HCT116 (cell line): ENCODE measurements around the gene CXXC5. TPM values are rescaled to one million over a fixed set of nuclear protein-coding genes. Genes with fewer than 3 reads are reported as not detected.
"Not testable (repeated sequence)": the region's sequence is repeated elsewhere in the genome, so short reads cannot be mapped to it uniquely, and the experiment has no call there.

Experiments
- ATAC-seq: fragments of 200-7000 bp; cut with Tn5 transposase; 2 replicates; pipeline ENCODE4 v1.9.1; 2020; ENCODE audit warnings: mild to moderate bottlenecking, moderate library complexity
- BruUV-seq: library from RNA; stranded (reverse); fragments of 400-500 nt; replicated peaks from 2 replicates; lab custom pipeline; 2021; lab: Mats Ljungman, UMichigan
- CTCF ChIA-PET: fragments of 300-600 bp; sonication (Branson Sonifier 250); formaldehyde crosslinking; loops from one replicate; lab custom pipeline; 2021; ENCODE audit warnings: antibody characterized with exemption; lab: Charles Lee
- POLR2A ChIA-PET: fragments of 300-600, 350-600 bp; sonication (Branson Sonifier 250); formaldehyde crosslinking; loops from one replicate; lab custom pipeline; 2021; ENCODE audit warnings: antibody characterized with exemption; lab: Charles Lee
- RAD21 ChIA-PET, 2 experiments: fragments of 300-600 bp; sonication (Branson Sonifier 250); formaldehyde crosslinking; loops; one replicate each; lab custom pipeline; 2023; ENCODE audit warnings: low total read pairs in 2 of 2; ENCODE audit not compliant: uncharacterized antibody in 2 of 2, unreplicated experiment in 2 of 2, low non-redundant PET in 1 of 2; lab: Charles Lee
- DNase-seq: peaks from one replicate; pipeline ENCODE4 v3.0.0-alpha.2; 2010; ENCODE audit warnings: low read depth, low spot score
- H2AFZ ChIP-seq: fragments of 200-600 bp; shearing (Covaris generic), sonication (generic); 2 replicates; pipeline ENCODE4 v1.6.1; 2017; ENCODE audit warnings: low read depth, mixed run types, mixed read lengths, antibody characterized with exemption, low read length; ENCODE audit not compliant: poor library complexity, severe bottlenecking
- H3K27ac ChIP-seq: 2 replicates; pipeline ENCODE4 v1.5.1; 2012; ENCODE audit warnings: low read depth, low read length
- H3K27me3 ChIP-seq: fragments of 200-600 bp; sonication (generic); 2 replicates; pipeline ENCODE4 v1.6.1; 2016; ENCODE audit warnings: mixed run types, low read length, mixed read lengths; ENCODE audit not compliant: insufficient read depth
- H3K36me3 ChIP-seq, 2 experiments: fragments of 200-500 bp in 1 of 2; fragments of 200-600 bp in 1 of 2; sonication (Bioruptor generic) in 1 of 2; sonication (generic) in 1 of 2; 2 replicates each; pipeline versions ENCODE4 v1.5.1 to v1.6.1; 2014 to 2016; ENCODE audit warnings: low read length in 2 of 2, inconsistent platforms in 1 of 2, mixed read lengths in 1 of 2, mixed run types in 1 of 2; ENCODE audit not compliant: insufficient read depth in 2 of 2, control insufficient read depth in 1 of 2
- H3K4me1 ChIP-seq, 2 experiments: fragments of 200-600 bp in 1 of 2; sonication (generic) in 1 of 2; 2 replicates each; pipeline versions ENCODE4 v1.5.1 to v1.6.1; 2012 to 2017; ENCODE audit warnings: low read length in 2 of 2, inconsistent platforms in 1 of 2, mild to moderate bottlenecking in 1 of 2, mixed read lengths in 1 of 2, mixed run types in 1 of 2, moderate library complexity in 1 of 2; ENCODE audit not compliant: insufficient read depth in 2 of 2, control insufficient read depth in 1 of 2
- H3K4me2 ChIP-seq: fragments of 200-600 bp; sonication (generic); 2 replicates; pipeline ENCODE4 v1.6.1; 2017; ENCODE audit warnings: mixed run types, low read length, mixed read lengths
- H3K4me3 ChIP-seq, 2 experiments: fragments of 200-600 bp in 1 of 2; sonication (generic) in 1 of 2; replicated peaks in 1 of 2; 2 replicates each; pipeline ENCODE4 v1.5.1; 2011 to 2016; ENCODE audit warnings: low read length in 2 of 2, control low read depth in 1 of 2, low read depth in 1 of 2, mild to moderate bottlenecking in 1 of 2, mixed read lengths in 1 of 2, mixed run types in 1 of 2
- H3K79me2 ChIP-seq: fragments of 200-600 bp; sonication (generic); 2 replicates; pipeline ENCODE4 v1.6.1; 2017; ENCODE audit warnings: mild to moderate bottlenecking, mixed run types, low read length, moderate library complexity, mixed read lengths; ENCODE audit not compliant: insufficient read depth
- H3K9ac ChIP-seq: fragments of 200-600 bp; sonication (generic); 2 replicates; pipeline ENCODE4 v1.6.1; 2016; ENCODE audit warnings: low read length, mixed read lengths
- H3K9me2 ChIP-seq: fragments of 200-600 bp; sonication (generic), shearing (Covaris generic); 2 replicates; pipeline ENCODE4 v1.6.1; 2017; ENCODE audit warnings: mixed run types, mild to moderate bottlenecking, moderate library complexity; ENCODE audit not compliant: insufficient read depth
- H3K9me3 ChIP-seq, 2 experiments: fragments of 200-500 bp in 1 of 2; fragments of 200-600 bp in 1 of 2; sonication (Bioruptor generic) in 1 of 2; sonication (generic) in 1 of 2; 2 replicates each; pipeline ENCODE4 v1.6.1; 2014 to 2017; ENCODE audit warnings: low read length in 2 of 2, mixed read lengths in 2 of 2, inconsistent platforms in 1 of 2, low read depth in 1 of 2, mild to moderate bottlenecking in 1 of 2, mixed run types in 1 of 2, moderate library complexity in 1 of 2; ENCODE audit not compliant: control insufficient read depth in 1 of 2, insufficient read depth in 1 of 2
- H4K20me1 ChIP-seq: fragments of 200-600 bp; sonication (generic), shearing (Covaris generic); 2 replicates; pipeline ENCODE4 v1.6.1; 2017; ENCODE audit warnings: mixed run types, mild to moderate bottlenecking, moderate library complexity; ENCODE audit not compliant: insufficient read depth
- FOSL1 ChIP-seq: IDR thresholded peaks from 2 replicates; pipeline ENCODE4 v1.6.1; 2012; ENCODE audit warnings: low read depth
- JUND ChIP-seq: IDR thresholded peaks from 2 replicates; pipeline ENCODE4 v1.6.1; 2012
- SIN3A ChIP-seq: IDR thresholded peaks from 2 replicates; pipeline ENCODE4 v1.6.1; 2012; ENCODE audit warnings: low read depth
- SRF ChIP-seq: IDR thresholded peaks from 2 replicates; pipeline ENCODE4 v1.6.1; 2012; ENCODE audit warnings: low read depth
- TCF7L2 ChIP-seq: IDR thresholded peaks from 2 replicates; pipeline ENCODE4 v1.7.0; 2011; ENCODE audit warnings: borderline replicate concordance, inconsistent platforms; ENCODE audit not compliant: insufficient read depth, insufficient read length; ENCODE audit errors: extremely low read depth
- YY1 ChIP-seq: IDR thresholded peaks from 2 replicates; pipeline ENCODE4 v1.6.1; 2011; ENCODE audit warnings: low read length, low read depth, moderate library complexity, mild to moderate bottlenecking; ENCODE audit not compliant: insufficient replicate concordance; ENCODE audit errors: extremely low read depth
- intact Hi-C: fragments of 100-400 bp; cut with micrococcal nuclease; formaldehyde crosslinking; loops from 2 replicates; pipeline ENCODE4 v1.10.0; 2022
- total RNA-seq: library from RNA; stranded (reverse); gene quantifications from one replicate; pipeline ENCODE4 v1.2.1, GENCODE V29; 2021; ENCODE audit not compliant: unreplicated experiment
- TF ChIP-seq, protein P1 (sequence below): IDR thresholded peaks from 2 replicates; pipeline ENCODE4 v1.6.1; 2012
- TF ChIP-seq, protein P2 (sequence below): IDR thresholded peaks from 2 replicates; pipeline ENCODE4 v1.6.1; 2012; ENCODE audit warnings: low read depth
- TF ChIP-seq, protein P3 (sequence below), 3 experiments: fragments of 200-600 bp in 1 of 3; sonication (generic) in 1 of 3; IDR thresholded peaks in 2 of 3; conservative IDR thresholded peaks in 1 of 3; 2 replicates each; pipeline ENCODE4 v1.5.1; 2012 to 2017; ENCODE audit warnings: low read depth in 2 of 3, low read length in 2 of 3, antibody characterized with exemption in 1 of 3, borderline replicate concordance in 1 of 3, control low read depth in 1 of 3, mild to moderate bottlenecking in 1 of 3, mixed read lengths in 1 of 3, mixed run types in 1 of 3, moderate library complexity in 1 of 3; ENCODE audit not compliant: insufficient read depth in 1 of 3

Gene CXXC5
- total RNA-seq, 1 experiment from 2014 or later: 43.1 TPM

DNA sequence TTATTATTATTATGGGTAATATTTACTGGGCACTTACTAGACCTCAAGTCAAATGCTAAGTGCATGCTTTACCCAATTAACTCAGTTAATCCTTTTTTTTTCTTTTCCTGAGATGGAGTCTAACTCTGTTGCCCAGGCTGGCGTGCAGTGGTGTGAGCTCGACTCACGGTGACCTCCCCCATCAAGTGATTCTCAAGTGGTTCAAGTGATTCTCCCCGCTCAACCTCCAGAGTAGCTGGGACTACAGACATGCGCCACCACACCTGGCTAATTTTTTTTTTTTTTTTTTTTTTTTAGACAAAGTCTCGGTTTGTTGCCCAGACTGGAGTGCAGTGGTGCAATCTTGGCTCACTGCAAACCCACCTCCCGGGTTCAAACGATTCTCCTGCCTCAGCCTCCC lies 69.1 kb downstream of the CXXC5 start:
- no peaks in the 10 kb centered on the region for H3K79me2 ChIP-seq
- H3K9me3 ChIP-seq: no peaks in the 10 kb centered on the region
- H3K9me2 ChIP-seq: no peaks in the 10 kb centered on the region
- no peak overlapping the region for H3K4me2 ChIP-seq
- H3K9ac ChIP-seq: no peak overlapping the region
- H3K4me3 ChIP-seq: no peak overlapping the region
- H2AFZ ChIP-seq: no peak overlapping the region
- POLR2A ChIA-PET: no interaction called here
- no peak overlapping the region for H3K27ac ChIP-seq
- CTCF ChIA-PET: no interaction called here
- TF ChIP-seq, protein P1, sequence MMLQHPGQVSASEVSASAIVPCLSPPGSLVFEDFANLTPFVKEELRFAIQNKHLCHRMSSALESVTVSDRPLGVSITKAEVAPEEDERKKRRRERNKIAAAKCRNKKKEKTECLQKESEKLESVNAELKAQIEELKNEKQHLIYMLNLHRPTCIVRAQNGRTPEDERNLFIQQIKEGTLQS: no peak
- TF ChIP-seq TCF7L2: no peak
- no peak for TF ChIP-seq YY1
- TF ChIP-seq SIN3A: no peak
- TF ChIP-seq FOSL1: no peak
- no peak for TF ChIP-seq JUND
- TF ChIP-seq, protein P2, sequence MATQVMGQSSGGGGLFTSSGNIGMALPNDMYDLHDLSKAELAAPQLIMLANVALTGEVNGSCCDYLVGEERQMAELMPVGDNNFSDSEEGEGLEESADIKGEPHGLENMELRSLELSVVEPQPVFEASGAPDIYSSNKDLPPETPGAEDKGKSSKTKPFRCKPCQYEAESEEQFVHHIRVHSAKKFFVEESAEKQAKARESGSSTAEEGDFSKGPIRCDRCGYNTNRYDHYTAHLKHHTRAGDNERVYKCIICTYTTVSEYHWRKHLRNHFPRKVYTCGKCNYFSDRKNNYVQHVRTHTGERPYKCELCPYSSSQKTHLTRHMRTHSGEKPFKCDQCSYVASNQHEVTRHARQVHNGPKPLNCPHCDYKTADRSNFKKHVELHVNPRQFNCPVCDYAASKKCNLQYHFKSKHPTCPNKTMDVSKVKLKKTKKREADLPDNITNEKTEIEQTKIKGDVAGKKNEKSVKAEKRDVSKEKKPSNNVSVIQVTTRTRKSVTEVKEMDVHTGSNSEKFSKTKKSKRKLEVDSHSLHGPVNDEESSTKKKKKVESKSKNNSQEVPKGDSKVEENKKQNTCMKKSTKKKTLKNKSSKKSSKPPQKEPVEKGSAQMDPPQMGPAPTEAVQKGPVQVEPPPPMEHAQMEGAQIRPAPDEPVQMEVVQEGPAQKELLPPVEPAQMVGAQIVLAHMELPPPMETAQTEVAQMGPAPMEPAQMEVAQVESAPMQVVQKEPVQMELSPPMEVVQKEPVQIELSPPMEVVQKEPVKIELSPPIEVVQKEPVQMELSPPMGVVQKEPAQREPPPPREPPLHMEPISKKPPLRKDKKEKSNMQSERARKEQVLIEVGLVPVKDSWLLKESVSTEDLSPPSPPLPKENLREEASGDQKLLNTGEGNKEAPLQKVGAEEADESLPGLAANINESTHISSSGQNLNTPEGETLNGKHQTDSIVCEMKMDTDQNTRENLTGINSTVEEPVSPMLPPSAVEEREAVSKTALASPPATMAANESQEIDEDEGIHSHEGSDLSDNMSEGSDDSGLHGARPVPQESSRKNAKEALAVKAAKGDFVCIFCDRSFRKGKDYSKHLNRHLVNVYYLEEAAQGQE: no peak
- TF ChIP-seq, protein P3, sequence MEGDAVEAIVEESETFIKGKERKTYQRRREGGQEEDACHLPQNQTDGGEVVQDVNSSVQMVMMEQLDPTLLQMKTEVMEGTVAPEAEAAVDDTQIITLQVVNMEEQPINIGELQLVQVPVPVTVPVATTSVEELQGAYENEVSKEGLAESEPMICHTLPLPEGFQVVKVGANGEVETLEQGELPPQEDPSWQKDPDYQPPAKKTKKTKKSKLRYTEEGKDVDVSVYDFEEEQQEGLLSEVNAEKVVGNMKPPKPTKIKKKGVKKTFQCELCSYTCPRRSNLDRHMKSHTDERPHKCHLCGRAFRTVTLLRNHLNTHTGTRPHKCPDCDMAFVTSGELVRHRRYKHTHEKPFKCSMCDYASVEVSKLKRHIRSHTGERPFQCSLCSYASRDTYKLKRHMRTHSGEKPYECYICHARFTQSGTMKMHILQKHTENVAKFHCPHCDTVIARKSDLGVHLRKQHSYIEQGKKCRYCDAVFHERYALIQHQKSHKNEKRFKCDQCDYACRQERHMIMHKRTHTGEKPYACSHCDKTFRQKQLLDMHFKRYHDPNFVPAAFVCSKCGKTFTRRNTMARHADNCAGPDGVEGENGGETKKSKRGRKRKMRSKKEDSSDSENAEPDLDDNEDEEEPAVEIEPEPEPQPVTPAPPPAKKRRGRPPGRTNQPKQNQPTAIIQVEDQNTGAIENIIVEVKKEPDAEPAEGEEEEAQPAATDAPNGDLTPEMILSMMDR (IDR thresholded peaks at IDR 0.05 in 2 of 3, conservative IDR thresholded peaks at IDR 0.05 in 1 of 3; ENCODE audit: borderline replicate concordance in 1 of 3, insufficient read depth in 1 of 3, low read depth in 2 of 3, low read length in 2 of 3): no peak
- TF ChIP-seq SRF: no peak
- H4K20me1 ChIP-seq: no peaks in the 10 kb centered on the region
- no peaks in the 10 kb centered on the region for H3K36me3 ChIP-seq
- H3K4me1 ChIP-seq: no peaks in the 10 kb centered on the region
- ATAC-seq: no peak
- DNase-seq: no peak
- RAD21 ChIA-PET: no interaction called here
- BruUV-seq: no TSS peak
- no peaks in the 10 kb centered on the region for H3K27me3 ChIP-seq
- intact Hi-C loops: no loop called here

DNA sequence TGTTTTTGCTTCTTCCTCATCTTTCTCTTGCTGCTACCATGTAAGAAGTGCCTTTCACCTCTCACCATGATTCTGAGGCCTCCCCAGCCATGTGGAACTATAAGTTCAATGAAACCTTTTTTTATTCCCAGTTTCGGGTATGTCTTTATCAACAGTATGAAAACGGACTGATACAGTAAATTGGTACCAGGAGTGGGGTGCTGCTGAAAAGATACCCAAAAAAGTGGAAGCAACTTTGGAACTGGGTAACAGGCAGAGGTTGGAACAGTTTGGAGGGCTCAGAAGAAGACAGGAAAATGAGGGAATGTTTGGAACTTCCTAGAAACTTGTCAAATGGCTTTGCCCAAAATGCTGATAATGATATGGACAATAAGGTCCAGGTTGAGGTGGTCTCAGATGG lies 70.3 kb downstream of the CXXC5 start:
- H3K9me2 ChIP-seq, H3K9ac ChIP-seq, H4K20me1 ChIP-seq, POLR2A ChIA-PET, ATAC-seq, H3K9me3 ChIP-seq, CTCF ChIA-PET, intact Hi-C loops, H3K79me2 ChIP-seq, H3K4me1 ChIP-seq, H3K27me3 ChIP-seq, H3K36me3 ChIP-seq, H2AFZ ChIP-seq, H3K4me3 ChIP-seq, H3K4me2 ChIP-seq, DNase-seq, H3K27ac ChIP-seq, RAD21 ChIA-PET, BruUV-seq: not testable (repeated sequence)
